ENCODE data around the gene TRMT1L.
A peak's percentile ranks its signal among the peaks of the same experiment; 100 is the strongest.

DNA sequence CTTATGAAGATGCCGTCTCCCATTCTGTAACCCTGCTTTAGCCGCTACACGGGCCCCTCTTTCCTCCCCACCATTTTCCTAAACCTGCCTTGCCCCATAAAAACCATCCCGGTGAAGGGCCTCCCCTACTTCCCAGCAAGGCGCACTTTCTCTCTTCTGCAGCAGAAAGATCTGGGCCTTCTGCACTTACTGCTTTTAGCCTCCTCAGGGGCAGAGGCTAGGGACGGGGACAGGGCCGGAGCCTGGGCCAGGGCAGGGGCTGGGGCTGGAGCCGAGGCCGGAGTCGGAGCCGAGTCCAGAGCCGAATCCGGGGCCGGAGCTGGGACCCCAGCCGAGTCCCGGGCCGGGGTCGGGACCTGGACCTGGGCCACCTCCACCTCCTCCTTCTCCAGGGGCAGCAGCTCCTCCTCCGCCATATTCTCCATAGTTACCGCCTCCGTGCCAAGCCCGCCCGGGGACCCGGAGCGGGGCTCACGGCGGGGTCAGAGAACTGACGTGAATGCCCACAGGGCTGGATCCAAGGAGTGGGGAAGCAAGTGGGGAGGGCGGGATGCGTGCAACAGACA is 382 bp downstream of the TRMT1L start:
- TF ChIP-seq POLR2AphosphoS5 (IDR thresholded peaks at IDR 0.05; ENCODE audit: low read depth, low read length) (no peak), TAF1 (IDR thresholded peaks at IDR 0.05; ENCODE audit: borderline replicate concordance, insufficient read depth, low read length) (peak; percentile 76; the same call in 1 of the 2 replicates), SIN3A (IDR thresholded peaks at IDR 0.05; ENCODE audit: borderline replicate concordance, insufficient read depth, low read length) (0 out of 2 replicates have a peak, but pooled peaks have one; percentile 58)
- TF ChIP-seq, protein P1, sequence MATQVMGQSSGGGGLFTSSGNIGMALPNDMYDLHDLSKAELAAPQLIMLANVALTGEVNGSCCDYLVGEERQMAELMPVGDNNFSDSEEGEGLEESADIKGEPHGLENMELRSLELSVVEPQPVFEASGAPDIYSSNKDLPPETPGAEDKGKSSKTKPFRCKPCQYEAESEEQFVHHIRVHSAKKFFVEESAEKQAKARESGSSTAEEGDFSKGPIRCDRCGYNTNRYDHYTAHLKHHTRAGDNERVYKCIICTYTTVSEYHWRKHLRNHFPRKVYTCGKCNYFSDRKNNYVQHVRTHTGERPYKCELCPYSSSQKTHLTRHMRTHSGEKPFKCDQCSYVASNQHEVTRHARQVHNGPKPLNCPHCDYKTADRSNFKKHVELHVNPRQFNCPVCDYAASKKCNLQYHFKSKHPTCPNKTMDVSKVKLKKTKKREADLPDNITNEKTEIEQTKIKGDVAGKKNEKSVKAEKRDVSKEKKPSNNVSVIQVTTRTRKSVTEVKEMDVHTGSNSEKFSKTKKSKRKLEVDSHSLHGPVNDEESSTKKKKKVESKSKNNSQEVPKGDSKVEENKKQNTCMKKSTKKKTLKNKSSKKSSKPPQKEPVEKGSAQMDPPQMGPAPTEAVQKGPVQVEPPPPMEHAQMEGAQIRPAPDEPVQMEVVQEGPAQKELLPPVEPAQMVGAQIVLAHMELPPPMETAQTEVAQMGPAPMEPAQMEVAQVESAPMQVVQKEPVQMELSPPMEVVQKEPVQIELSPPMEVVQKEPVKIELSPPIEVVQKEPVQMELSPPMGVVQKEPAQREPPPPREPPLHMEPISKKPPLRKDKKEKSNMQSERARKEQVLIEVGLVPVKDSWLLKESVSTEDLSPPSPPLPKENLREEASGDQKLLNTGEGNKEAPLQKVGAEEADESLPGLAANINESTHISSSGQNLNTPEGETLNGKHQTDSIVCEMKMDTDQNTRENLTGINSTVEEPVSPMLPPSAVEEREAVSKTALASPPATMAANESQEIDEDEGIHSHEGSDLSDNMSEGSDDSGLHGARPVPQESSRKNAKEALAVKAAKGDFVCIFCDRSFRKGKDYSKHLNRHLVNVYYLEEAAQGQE (IDR thresholded peaks at IDR 0.05; ENCODE audit: insufficient read depth in 1 of 2, low read depth in 2 of 2, low read length in 2 of 2), result peak in 1 of 2 experiments; percentile 53; a peak in 1 of 4 replicates

Data from PFSK-1 (cell line).